ENCODE measurements around the gene VCL.

Gene VCL

GRCh38 chr10:74040200-74041126 is 42.5 kb downstream of the VCL start:
- no peak overlapping the region for H3K9ac ChIP-seq (ENCODE audit: low read depth, low read length)
- no peaks in the 10 kb centered on the region for H3K9me3 ChIP-seq (ENCODE audit: control insufficient read depth, insufficient read depth, low read length)
- H3K36me3 ChIP-seq (ENCODE audit: control insufficient read depth, insufficient read depth, low read length): peaks cover 43% of the 10 kb centered on the region
- peak overlapping the region; percentile 4 for H3K27ac ChIP-seq (ENCODE audit: low read depth, low read length)
- no peaks in the 10 kb centered on the region for H3K27me3 ChIP-seq (ENCODE audit: control insufficient read depth, insufficient read depth, low read length)
- H3K4me1 ChIP-seq (ENCODE audit: control insufficient read depth, insufficient read depth, low read length): peaks cover 2% of the 10 kb centered on the region; the same call in 1 of the 2 replicates
- H3K4me3 ChIP-seq (ENCODE audit: low read depth, low read length): no peak overlapping the region

- no peaks in the 10 kb centered on the region for H3K9me3 ChIP-seq (ENCODE audit: control insufficient read depth, insufficient read depth, low read length)
- no peaks in the 10 kb centered on the region for H3K27me3 ChIP-seq (ENCODE audit: control insufficient read depth, insufficient read depth, low read length)
- H3K4me3 ChIP-seq (ENCODE audit: low read depth, low read length): no peak overlapping the region
- peaks cover 46% of the 10 kb centered on the region for H3K36me3 ChIP-seq (ENCODE audit: control insufficient read depth, insufficient read depth, low read length)
- no peak overlapping the region for H3K27ac ChIP-seq (ENCODE audit: low read depth, low read length)
- no peaks in the 10 kb centered on the region for H3K4me1 ChIP-seq (ENCODE audit: control insufficient read depth, insufficient read depth, low read length)
- no peak overlapping the region for H3K9ac ChIP-seq (ENCODE audit: low read depth, low read length)
Measured at GRCh38 chr10:74044419-74044818, 46.5 kb downstream of the VCL start.

- H3K4me1 ChIP-seq (ENCODE audit: control insufficient read depth, insufficient read depth, low read length): 0 out of 2 replicates have a peak, but pooled peaks cover 6% of the 10 kb centered on the region
- no peak overlapping the region for H3K4me3 ChIP-seq (ENCODE audit: low read depth, low read length)
- H3K27ac ChIP-seq (ENCODE audit: low read depth, low read length): no peak overlapping the region
- peaks cover 41% of the 10 kb centered on the region for H3K36me3 ChIP-seq (ENCODE audit: control insufficient read depth, insufficient read depth, low read length)
- no peaks in the 10 kb centered on the region for H3K9me3 ChIP-seq (ENCODE audit: control insufficient read depth, insufficient read depth, low read length)
- H3K27me3 ChIP-seq (ENCODE audit: control insufficient read depth, insufficient read depth, low read length): no peaks in the 10 kb centered on the region
- H3K9ac ChIP-seq (ENCODE audit: low read depth, low read length): no peak overlapping the region
Measured at GRCh38 chr10:74047304-74047703, 49.4 kb downstream of the VCL start.

GRCh38 chr10:74047871-74048270 is 50.0 kb downstream of the VCL start:
- no peaks in the 10 kb centered on the region for H3K27me3 ChIP-seq (ENCODE audit: control insufficient read depth, insufficient read depth, low read length)
- no peak overlapping the region for H3K4me3 ChIP-seq (ENCODE audit: low read depth, low read length)
- 0 out of 2 replicates have a peak, but pooled peaks cover 6% of the 10 kb centered on the region for H3K4me1 ChIP-seq (ENCODE audit: control insufficient read depth, insufficient read depth, low read length)
- H3K36me3 ChIP-seq (ENCODE audit: control insufficient read depth, insufficient read depth, low read length): peaks cover 36% of the 10 kb centered on the region
- no peak overlapping the region for H3K27ac ChIP-seq (ENCODE audit: low read depth, low read length)
- no peaks in the 10 kb centered on the region for H3K9me3 ChIP-seq (ENCODE audit: control insufficient read depth, insufficient read depth, low read length)
- no peak overlapping the region for H3K9ac ChIP-seq (ENCODE audit: low read depth, low read length)

GRCh38 chr10:74048433-74048832 is 50.5 kb downstream of the VCL start:
- Histone ChIP-seq H3K9ac (ENCODE audit: low read depth, low read length) (no peak overlapping the region), H3K4me3 (ENCODE audit: low read depth, low read length) (no peak overlapping the region), H3K27me3 (ENCODE audit: control insufficient read depth, insufficient read depth, low read length) (no peaks in the 10 kb centered on the region), H3K27ac (ENCODE audit: low read depth, low read length) (no peak overlapping the region), H3K4me1 (ENCODE audit: control insufficient read depth, insufficient read depth, low read length) (0 out of 2 replicates have a peak, but pooled peaks cover 6% of the 10 kb centered on the region), H3K9me3 (ENCODE audit: control insufficient read depth, insufficient read depth, low read length) (no peaks in the 10 kb centered on the region), H3K36me3 (ENCODE audit: control insufficient read depth, insufficient read depth, low read length) (peaks cover 30% of the 10 kb centered on the region)

GRCh38 chr10:74049955-74050354 is 52.0 kb downstream of the VCL start:
- H3K4me1 ChIP-seq (ENCODE audit: control insufficient read depth, insufficient read depth, low read length): 0 out of 2 replicates have a peak, but pooled peaks cover 6% of the 10 kb centered on the region

GRCh38 chr10:74050653-74051052 is 52.7 kb downstream of the VCL start:
- peaks cover 16% of the 10 kb centered on the region for H3K36me3 ChIP-seq (ENCODE audit: control insufficient read depth, insufficient read depth, low read length)
- H3K4me1 ChIP-seq (ENCODE audit: control insufficient read depth, insufficient read depth, low read length): 0 out of 2 replicates have a peak, but pooled peaks cover 6% of the 10 kb centered on the region
- no peaks in the 10 kb centered on the region for H3K9me3 ChIP-seq (ENCODE audit: control insufficient read depth, insufficient read depth, low read length)
- no peak overlapping the region for H3K4me3 ChIP-seq (ENCODE audit: low read depth, low read length)
- no peak overlapping the region for H3K27ac ChIP-seq (ENCODE audit: low read depth, low read length)
- H3K27me3 ChIP-seq (ENCODE audit: control insufficient read depth, insufficient read depth, low read length): no peaks in the 10 kb centered on the region
- H3K9ac ChIP-seq (ENCODE audit: low read depth, low read length): no peak overlapping the region

More at GRCh38 chr10:74049955-74050354, 52.0 kb downstream of the VCL start:
- Histone ChIP-seq H3K9me3 (ENCODE audit: control insufficient read depth, insufficient read depth, low read length) (no peaks in the 10 kb centered on the region), H3K27ac (ENCODE audit: low read depth, low read length) (no peak overlapping the region), H3K27me3 (ENCODE audit: control insufficient read depth, insufficient read depth, low read length) (no peaks in the 10 kb centered on the region), H3K9ac (ENCODE audit: low read depth, low read length) (no peak overlapping the region), H3K36me3 (ENCODE audit: control insufficient read depth, insufficient read depth, low read length) (peaks cover 19% of the 10 kb centered on the region), H3K4me3 (ENCODE audit: low read depth, low read length) (no peak overlapping the region)

- Histone ChIP-seq H3K27me3 (ENCODE audit: control insufficient read depth, insufficient read depth, low read length) (no peaks in the 10 kb centered on the region), H3K36me3 (ENCODE audit: control insufficient read depth, insufficient read depth, low read length) (peaks cover 5% of the 10 kb centered on the region), H3K4me1 (ENCODE audit: control insufficient read depth, insufficient read depth, low read length) (peaks cover 11% of the 10 kb centered on the region; the same call in 1 of the 2 replicates), H3K4me3 (ENCODE audit: low read depth, low read length) (no peak overlapping the region), H3K27ac (ENCODE audit: low read depth, low read length) (peak overlapping the region; percentile 31), H3K9me3 (ENCODE audit: control insufficient read depth, insufficient read depth, low read length) (no peaks in the 10 kb centered on the region), H3K9ac (ENCODE audit: low read depth, low read length) (no peak overlapping the region)
Measured at GRCh38 chr10:74051736-74052342, 53.9 kb downstream of the VCL start.

- Histone ChIP-seq H3K4me1 (ENCODE audit: control insufficient read depth, insufficient read depth, low read length) (peaks cover 11% of the 10 kb centered on the region; the same call in 1 of the 2 replicates), H3K9me3 (ENCODE audit: control insufficient read depth, insufficient read depth, low read length) (no peaks in the 10 kb centered on the region), H3K36me3 (ENCODE audit: control insufficient read depth, insufficient read depth, low read length) (0 out of 2 replicates have a peak, but pooled peaks cover 2% of the 10 kb centered on the region), H3K9ac (ENCODE audit: low read depth, low read length) (no peak overlapping the region), H3K27me3 (ENCODE audit: control insufficient read depth, insufficient read depth, low read length) (no peaks in the 10 kb centered on the region), H3K4me3 (ENCODE audit: low read depth, low read length) (no peak overlapping the region), H3K27ac (ENCODE audit: low read depth, low read length) (no peak overlapping the region)
Measured at GRCh38 chr10:74052994-74053393, 55.1 kb downstream of the VCL start.

- Histone ChIP-seq H3K4me1 (ENCODE audit: control insufficient read depth, insufficient read depth, low read length) (peaks cover 11% of the 10 kb centered on the region; the same call in 1 of the 2 replicates), H3K27me3 (ENCODE audit: control insufficient read depth, insufficient read depth, low read length) (no peaks in the 10 kb centered on the region), H3K36me3 (ENCODE audit: control insufficient read depth, insufficient read depth, low read length) (0 out of 2 replicates have a peak, but pooled peaks cover 2% of the 10 kb centered on the region), H3K9ac (ENCODE audit: low read depth, low read length) (no peak overlapping the region), H3K9me3 (ENCODE audit: control insufficient read depth, insufficient read depth, low read length) (no peaks in the 10 kb centered on the region), H3K27ac (ENCODE audit: low read depth, low read length) (peak overlapping the region; percentile 26), H3K4me3 (ENCODE audit: low read depth, low read length) (no peak overlapping the region)
Measured at GRCh38 chr10:74055383-74056049, 57.6 kb downstream of the VCL start.

Data from HUES48 (cell line).